GM12878 (cell line): ENCODE results near the gene FBXO15.

Experiments
- ATF3 ChIP-seq: IDR thresholded peaks from 2 replicates; pipeline ENCODE4 v1.6.1; 2011; ENCODE audit warnings: low read depth, mild to moderate bottlenecking, low read length, moderate library complexity, borderline replicate concordance; ENCODE audit errors: extremely low read depth
- BCL3 ChIP-seq: IDR thresholded peaks from 2 replicates; pipeline ENCODE4 v1.6.1; 2011; ENCODE audit warnings: borderline replicate concordance, low read depth, mild to moderate bottlenecking, moderate library complexity, low read length; ENCODE audit not compliant: insufficient read depth, poor library complexity, severe bottlenecking
- CTCF ChIP-seq, 3 experiments: IDR thresholded peaks in 2 of 3; conservative IDR thresholded peaks in 1 of 3; 2 replicates each; pipeline ENCODE4 v1.5.1; 2011; ENCODE audit warnings: low read depth in 3 of 3, low read length in 3 of 3, mild to moderate bottlenecking in 3 of 3, control low read depth in 2 of 3, moderate library complexity in 2 of 3, inconsistent platforms in 1 of 3, mixed read lengths in 1 of 3; ENCODE audit not compliant: control insufficient read depth in 2 of 3, insufficient read depth in 1 of 3; ENCODE audit errors: extremely low read depth in 1 of 3
- E2F8 ChIP-seq: fragments of 450-650 bp; IDR thresholded peaks from 2 replicates; pipeline ENCODE4 v1.6.1; 2018; ENCODE audit warnings: mild to moderate bottlenecking, low read depth, moderate library complexity; ENCODE audit not compliant: partially characterized antibody
- EZH2 ChIP-seq: IDR thresholded peaks from 2 replicates; pipeline ENCODE4 v1.6.1; 2012; ENCODE audit warnings: low read depth, mild to moderate bottlenecking, control low read depth, inconsistent platforms, low read length, borderline replicate concordance; ENCODE audit not compliant: control insufficient read depth
- LARP7 ChIP-seq: fragments of 450-650 bp; IDR thresholded peaks from 2 replicates; pipeline ENCODE4 v1.6.1; 2017; ENCODE audit warnings: mild to moderate bottlenecking
- MAX ChIP-seq: IDR thresholded peaks from 2 replicates; pipeline ENCODE4 v1.6.1; 2012; ENCODE audit warnings: low read depth, low read length, improper control_type of control experiment
- POLR2A ChIP-seq: IDR thresholded peaks from 2 replicates; pipeline ENCODE4 v1.6.1; 2011; ENCODE audit warnings: low read depth, mild to moderate bottlenecking, low read length
- SIX5 ChIP-seq: IDR thresholded peaks from 2 replicates; pipeline ENCODE4 v1.6.1; 2011; ENCODE audit warnings: mild to moderate bottlenecking, low read depth, low read length, moderate library complexity; ENCODE audit not compliant: severe bottlenecking
- SREBF2 ChIP-seq: IDR thresholded peaks from 2 replicates; pipeline ENCODE4 v1.6.1; 2012; ENCODE audit warnings: mild to moderate bottlenecking, low read length
- TARDBP ChIP-seq: IDR thresholded peaks from 2 replicates; pipeline ENCODE4 v1.6.1; 2016; ENCODE audit warnings: borderline replicate concordance

- TF ChIP-seq SIX5 = no peak
- TF ChIP-seq TARDBP = no peak
- no peak for TF ChIP-seq SREBF2
- TF ChIP-seq CTCF (IDR thresholded peaks at IDR 0.05 in 2 of 3, conservative IDR thresholded peaks at IDR 0.05 in 1 of 3; ENCODE audit: control insufficient read depth in 2 of 3, extremely low read depth in 1 of 3, insufficient read depth in 1 of 3, low read depth in 3 of 3, low read length in 3 of 3) = no peak
- no peak for TF ChIP-seq E2F8
- TF ChIP-seq ATF3 = no peak
- TF ChIP-seq MAX = no peak
- no peak for TF ChIP-seq BCL3
- no peak for TF ChIP-seq EZH2
- TF ChIP-seq LARP7 = no peak
- TF ChIP-seq POLR2A = no peak
Measured at GRCh38 chr18:74110976-74111375, 36.7 kb downstream of the FBXO15 start.
